Skeletal muscle cell (primary cell): ENCODE results near the gene FCHSD1.
"Not testable (repeated sequence)": the region's sequence is repeated elsewhere in the genome, so short reads cannot be mapped to it uniquely, and the experiment has no call there.

Source experiments
- DNase-seq: peaks from one replicate; pipeline ENCODE4 v3.0.0-alpha.2; 2010; ENCODE audit warnings: low read depth
- H3K4me3 ChIP-seq: 2 replicates; pipeline ENCODE4 v1.5.1; 2011; ENCODE audit warnings: low read depth, mild to moderate bottlenecking, control low read depth, low read length, moderate library complexity

Gene FCHSD1

DNA sequence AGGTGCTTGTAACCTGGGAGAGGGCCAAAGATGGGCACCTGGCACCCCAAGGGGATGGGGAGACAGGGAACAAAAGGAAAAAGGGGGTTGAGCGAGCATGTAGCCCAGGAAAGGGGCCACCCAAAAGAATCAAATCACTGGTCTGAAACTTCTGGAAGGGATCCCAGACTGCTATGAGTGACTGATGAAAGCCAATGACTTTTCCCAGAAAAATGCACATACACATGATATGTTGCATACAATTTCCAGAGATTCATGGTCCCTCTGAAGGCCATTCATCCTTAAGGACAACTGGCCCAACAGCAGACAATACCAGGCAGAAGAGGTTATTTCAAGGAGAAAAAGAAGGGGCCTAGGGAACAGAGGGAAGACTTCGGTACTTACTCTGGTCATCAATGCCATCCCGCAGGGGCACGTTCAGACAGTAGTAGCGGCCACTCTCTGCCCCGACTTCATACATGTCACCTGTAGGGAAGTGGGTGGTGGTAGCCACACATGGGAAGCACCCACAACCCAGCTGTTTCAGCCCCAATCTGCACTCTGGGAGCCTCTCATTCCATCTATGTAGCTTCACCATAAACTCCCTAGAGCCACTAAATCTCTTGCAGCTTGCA is 22.9 kb downstream of the FCHSD1 start:
- DNase-seq, result no peak
- H3K4me3 ChIP-seq, result no peak overlapping the region

DNA sequence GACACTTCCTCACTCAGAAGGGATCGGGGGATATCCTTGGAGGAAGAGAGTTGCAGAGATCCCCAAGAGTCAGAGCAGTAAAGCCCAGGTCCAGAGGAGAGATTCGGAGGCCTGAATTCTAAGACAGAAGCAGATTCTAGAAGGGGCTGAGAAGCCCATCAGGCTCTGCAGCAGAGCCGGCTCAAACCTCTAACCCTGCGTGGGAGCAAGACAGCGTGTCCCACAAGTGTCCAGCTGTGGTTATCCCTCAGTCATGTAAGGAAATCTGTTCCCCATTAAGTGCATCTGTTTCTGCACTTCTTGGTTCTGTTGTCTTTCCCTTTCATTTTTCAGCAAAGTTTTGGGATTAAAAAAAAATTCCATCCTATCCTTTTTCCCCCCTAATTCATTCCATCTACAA is 27.6 kb downstream of the FCHSD1 start:
- no peak overlapping the region for H3K4me3 ChIP-seq
- DNase-seq, result no peak

DNA sequence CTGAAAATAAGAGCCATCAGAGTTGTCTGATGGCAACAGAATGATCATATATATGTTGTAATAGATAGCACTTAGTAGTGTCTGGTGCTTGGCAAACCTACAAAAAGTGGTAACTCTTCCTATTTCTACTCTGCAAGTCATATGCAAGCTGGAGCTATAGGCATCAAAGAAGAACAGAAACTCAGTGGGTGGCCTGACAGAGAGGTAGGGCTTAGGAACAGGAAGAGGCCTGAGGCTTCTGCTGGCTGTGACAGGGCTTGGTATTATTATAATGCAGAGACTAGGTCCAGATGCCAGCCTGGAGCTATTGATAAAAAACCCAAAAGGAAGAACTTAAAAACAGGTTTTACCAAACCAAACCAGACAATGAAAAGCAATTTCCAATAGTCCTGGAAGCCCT is 28.0 kb downstream of the FCHSD1 start:
- no peak for DNase-seq
- H3K4me3 ChIP-seq, result no peak overlapping the region

GRCh38 chr5:141618804-141619554 is 32.2 kb downstream of the FCHSD1 start, which contains the start of gene DIAPH1:
DIAPH1 (minus strand) TSS chr5:141619000; CDS start chr5:141618914, 86 bp downstream.
- H3K4me3 ChIP-seq, result peak within 1 kb of the TSS; percentile 84
- peak; percentile 84 for DNase-seq

GRCh38 chr5:141618030-141618803 is 33.0 kb downstream of the FCHSD1 start:
- peak overlapping the region; percentile 84 for H3K4me3 ChIP-seq
- DNase-seq, result no peak

- H3K4me3 ChIP-seq, result peak overlapping the region; percentile 84
- no peak for DNase-seq
Observed at GRCh38 chr5:141617682-141618029, 33.6 kb downstream of the FCHSD1 start.

DNA sequence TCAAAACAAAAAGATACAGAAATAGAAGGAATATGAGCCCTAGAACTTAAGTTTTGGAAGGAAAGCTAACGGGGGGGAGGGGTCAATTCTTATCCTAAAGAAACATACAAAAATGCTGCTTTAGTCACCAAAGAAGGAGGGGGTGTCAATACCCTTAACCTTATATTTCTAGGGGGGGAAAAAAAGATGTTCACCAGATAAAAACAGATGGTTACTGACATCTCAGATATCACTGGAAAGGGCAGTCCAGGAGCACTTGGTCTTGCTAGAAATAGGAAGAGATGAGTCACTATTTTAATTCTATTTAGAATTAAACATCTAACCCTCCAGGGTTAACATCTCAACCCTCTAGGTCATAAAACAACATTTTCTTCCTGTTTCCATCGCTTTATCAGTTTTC is 34.1 kb downstream of the FCHSD1 start:
- no peak for DNase-seq
- H3K4me3 ChIP-seq, result no peak overlapping the region

DNA sequence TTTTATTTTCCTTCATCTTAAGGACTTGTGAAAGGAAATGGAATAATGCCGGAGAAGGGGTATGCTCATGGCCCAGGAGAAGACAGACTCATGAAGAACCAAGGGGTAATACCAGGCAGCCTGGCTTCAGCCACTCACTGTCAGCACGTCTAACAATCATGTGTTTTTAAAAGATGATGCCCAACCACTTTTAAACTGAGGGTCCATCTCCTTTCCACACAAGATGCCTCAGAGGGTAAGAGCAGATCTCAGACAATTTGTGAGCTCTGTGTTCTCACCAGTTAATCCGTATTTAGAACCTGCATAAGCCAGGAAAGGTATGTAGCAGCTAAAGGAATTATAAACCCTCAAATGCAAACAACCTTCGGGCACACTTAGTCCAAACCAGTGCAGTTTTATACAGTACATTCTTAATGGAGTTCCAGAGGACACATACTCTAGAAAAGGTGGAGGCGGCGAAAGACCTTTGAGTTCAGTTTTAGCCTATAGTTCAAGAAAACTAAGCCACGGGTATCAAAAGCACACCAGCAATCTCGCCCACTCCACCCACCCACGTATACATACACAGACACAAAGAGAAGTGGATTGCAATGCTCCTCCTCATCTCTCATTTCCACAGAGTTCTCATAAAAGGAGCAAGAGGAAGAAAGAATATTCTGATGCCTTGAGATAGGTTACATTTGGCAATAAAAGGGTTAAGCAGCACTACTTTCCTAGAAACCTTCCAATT is 35.1 kb downstream of the FCHSD1 start:
- H3K4me3 ChIP-seq, result no peak overlapping the region
- DNase-seq, result no peak

GRCh38 chr5:141613344-141613743 is 37.9 kb downstream of the FCHSD1 start:
- no peak overlapping the region for H3K4me3 ChIP-seq
- DNase-seq, result no peak

DNA sequence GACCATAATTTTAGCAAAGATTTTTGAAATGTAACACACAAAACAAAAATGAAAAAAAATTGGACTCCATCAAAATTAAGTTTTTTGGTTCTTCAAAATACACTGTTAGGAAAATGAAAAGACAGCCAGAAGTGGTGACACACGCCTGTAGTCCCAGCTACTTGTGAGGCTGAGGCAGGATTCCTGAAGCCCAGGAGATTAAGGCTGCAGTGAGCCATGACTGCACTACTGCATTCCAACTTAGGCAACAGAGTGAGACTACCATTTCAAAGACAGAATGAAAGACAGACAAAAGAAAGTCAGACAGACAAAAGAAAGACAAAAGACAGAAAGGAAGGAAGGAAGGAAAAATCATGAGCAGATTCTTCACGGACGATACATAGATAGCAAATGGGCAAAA is 39.9 kb downstream of the FCHSD1 start:
- no peak overlapping the region for H3K4me3 ChIP-seq
- DNase-seq, result no peak

- not testable (repeated sequence) for H3K4me3 ChIP-seq, DNase-seq
Observed at GRCh38 chr5:141609921-141610320, 41.3 kb downstream of the FCHSD1 start.

DNA sequence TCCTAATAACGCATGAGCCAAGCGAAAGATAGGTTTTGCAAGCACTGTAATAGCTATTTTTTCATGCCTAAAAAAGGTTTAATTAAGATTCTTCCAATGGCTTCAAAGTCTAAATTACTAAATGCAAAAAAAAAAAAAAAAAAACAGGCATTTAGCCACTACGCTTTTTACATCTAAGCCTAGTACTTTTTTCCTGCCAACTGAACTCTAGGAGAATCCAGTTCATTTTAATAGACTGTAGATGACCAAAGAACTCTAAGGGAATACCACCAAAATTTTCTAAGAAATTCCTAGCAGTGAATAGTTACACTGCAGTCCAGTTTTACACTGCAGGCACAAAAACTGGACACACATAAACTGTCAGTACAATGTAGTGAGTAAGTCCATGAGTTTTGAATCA is 42.2 kb downstream of the FCHSD1 start:
- DNase-seq, result no peak

GRCh38 chr5:141608557-141608956 is 42.7 kb downstream of the FCHSD1 start:
- H3K4me3 ChIP-seq, result no peak overlapping the region
- no peak for DNase-seq

More for the DNA sequence above, 42.2 kb downstream of the FCHSD1 start:
- no peak overlapping the region for H3K4me3 ChIP-seq

GRCh38 chr5:141608046-141608445 is 43.2 kb downstream of the FCHSD1 start:
- no peak overlapping the region for H3K4me3 ChIP-seq
- no peak for DNase-seq

GRCh38 chr5:141605523-141606277 is 45.5 kb downstream of the FCHSD1 start:
- no peak overlapping the region for H3K4me3 ChIP-seq
- DNase-seq, result no peak

DNA sequence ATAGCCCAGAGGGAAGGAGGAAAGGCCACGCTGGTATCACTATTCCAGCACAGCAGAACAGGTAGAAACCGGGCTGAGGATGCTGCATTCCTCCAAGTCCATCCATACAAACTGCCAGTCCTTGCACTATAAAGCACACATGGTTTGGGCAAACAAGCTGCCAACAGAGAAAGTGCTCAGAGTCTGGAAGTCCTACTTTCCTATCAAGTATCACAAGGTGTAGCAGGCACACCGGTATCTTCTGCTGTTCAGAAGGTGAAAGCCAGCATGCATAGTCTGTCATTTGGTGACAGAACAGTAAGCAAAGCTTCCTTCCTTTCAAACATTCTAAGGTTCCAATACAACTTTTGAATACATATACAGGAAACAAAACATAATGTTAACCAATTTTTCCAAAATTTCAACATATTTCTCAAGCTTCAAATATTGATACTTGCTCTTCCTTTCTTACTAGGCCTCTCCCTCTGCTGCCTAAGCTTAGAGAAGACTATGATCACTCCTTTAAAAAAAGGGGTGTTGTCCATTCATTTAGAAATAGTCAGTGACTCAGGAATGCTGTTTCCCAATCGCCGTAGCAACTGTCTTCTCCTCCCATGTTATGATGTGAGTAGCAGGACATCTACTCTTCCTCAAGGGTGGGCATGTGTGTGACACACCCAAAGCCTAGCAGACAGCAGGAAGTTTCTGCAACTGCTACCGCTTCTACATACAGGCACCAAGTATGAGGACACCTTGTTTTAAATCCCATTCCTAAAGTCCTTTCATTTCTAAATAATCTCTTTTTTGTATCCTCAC is 47.1 kb downstream of the FCHSD1 start:
- peak; percentile 83 for DNase-seq
- H3K4me3 ChIP-seq, result no peak overlapping the region

- DNase-seq, result no peak
- no peak overlapping the region for H3K4me3 ChIP-seq
Observed at GRCh38 chr5:141602606-141603005, 48.6 kb downstream of the FCHSD1 start.
